IMR-90 (cell line): ENCODE measurements around the gene KCTD11.

ENCODE experiments used
- BHLHE40 ChIP-seq: fragments of 150-350 bp; IDR thresholded peaks from 2 replicates; pipeline ENCODE4 v1.6.1; 2016; ENCODE audit warnings: mild to moderate bottlenecking, low read depth, low read length
- CEBPB ChIP-seq: IDR thresholded peaks from 2 replicates; pipeline ENCODE4 v1.6.1; 2012; ENCODE audit warnings: low read depth, low read length, improper control_type of control experiment
- CTCF ChIP-seq: conservative IDR thresholded peaks from 2 replicates; pipeline ENCODE4 v1.5.1; 2012; ENCODE audit warnings: mild to moderate bottlenecking, low read depth, low read length, improper control_type of control experiment
- ELK1 ChIP-seq: fragments of 150-350 bp; IDR thresholded peaks from 2 replicates; pipeline ENCODE4 v1.6.1; 2016; ENCODE audit warnings: low read depth, mild to moderate bottlenecking, low read length, moderate library complexity, borderline replicate concordance
- FOS ChIP-seq: fragments of 150-350 bp; IDR thresholded peaks from 2 replicates; pipeline ENCODE4 v1.6.1; 2016; ENCODE audit warnings: low read depth, low read length
- MAFK ChIP-seq: IDR thresholded peaks from 2 replicates; pipeline ENCODE4 v1.6.1; 2012; ENCODE audit warnings: low read depth, low read length, improper control_type of control experiment
- MXI1 ChIP-seq: IDR thresholded peaks from 2 replicates; pipeline ENCODE4 v1.6.1; 2012; ENCODE audit warnings: low read depth, mild to moderate bottlenecking, low read length, moderate library complexity, borderline replicate concordance
- POLR2A ChIP-seq: IDR thresholded peaks from 2 replicates; pipeline ENCODE4 v1.6.1; 2012; ENCODE audit warnings: mild to moderate bottlenecking, low read depth, low read length
- RAD21 ChIP-seq: IDR thresholded peaks from 2 replicates; pipeline ENCODE4 v1.6.1; 2012; ENCODE audit warnings: low read length, improper control_type of control experiment
- RCOR1 ChIP-seq: IDR thresholded peaks from 2 replicates; pipeline ENCODE4 v1.6.1; 2012; ENCODE audit warnings: mild to moderate bottlenecking, low read length, improper control_type of control experiment; ENCODE audit not compliant: insufficient replicate concordance
- RFX5 ChIP-seq: IDR thresholded peaks from 2 replicates; pipeline ENCODE4 v1.8.0; 2012; ENCODE audit warnings: low read depth, mild to moderate bottlenecking, low read length, moderate library complexity
- SMC3 ChIP-seq: fragments of 150-350 bp; IDR thresholded peaks from 2 replicates; pipeline ENCODE4 v1.6.1; 2016; ENCODE audit warnings: low read depth, mild to moderate bottlenecking, antibody characterized with exemption, low read length, moderate library complexity
- TF ChIP-seq, protein P1 (sequence below): fragments of 150-350 bp; IDR thresholded peaks from 2 replicates; pipeline ENCODE4 v1.6.1; 2017; ENCODE audit warnings: mild to moderate bottlenecking, antibody characterized with exemption, low read length, low read depth

DNA sequence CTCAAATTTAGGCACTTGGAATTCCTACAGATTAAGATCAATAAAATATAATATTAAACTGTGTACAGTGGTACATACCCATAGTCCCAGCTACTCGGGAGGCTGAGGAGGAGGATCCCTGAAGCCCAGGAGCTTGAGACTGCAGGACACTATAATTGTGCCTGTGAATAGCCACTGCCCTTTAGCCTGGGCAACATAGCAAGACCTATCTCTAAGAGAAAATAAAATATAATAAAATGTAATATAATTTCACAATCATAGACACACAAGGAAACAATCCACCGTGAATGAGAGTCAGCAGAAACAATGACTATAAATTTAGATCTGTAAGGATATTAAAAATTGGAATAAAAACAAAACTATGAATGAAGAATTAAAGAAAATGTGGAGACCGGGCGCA is 18.9 kb downstream of the KCTD11 start:
- TF ChIP-seq MAFK (no peak), CEBPB (no peak), CTCF (no peak), RCOR1 (no peak), ELK1 (no peak), POLR2A (no peak), BHLHE40 (no peak), RFX5 (no peak), MXI1 (no peak), RAD21 (no peak), FOS (no peak), SMC3 (no peak)
- TF ChIP-seq, protein P1, sequence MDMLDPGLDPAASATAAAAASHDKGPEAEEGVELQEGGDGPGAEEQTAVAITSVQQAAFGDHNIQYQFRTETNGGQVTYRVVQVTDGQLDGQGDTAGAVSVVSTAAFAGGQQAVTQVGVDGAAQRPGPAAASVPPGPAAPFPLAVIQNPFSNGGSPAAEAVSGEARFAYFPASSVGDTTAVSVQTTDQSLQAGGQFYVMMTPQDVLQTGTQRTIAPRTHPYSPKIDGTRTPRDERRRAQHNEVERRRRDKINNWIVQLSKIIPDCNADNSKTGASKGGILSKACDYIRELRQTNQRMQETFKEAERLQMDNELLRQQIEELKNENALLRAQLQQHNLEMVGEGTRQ = no peak
